HEK293 (cell line): Measurements from ENCODE around the gene KCNQ1.

Experiments
- CTCF ChIP-seq: fragments of 450-650 bp; formaldehyde crosslinking; IDR thresholded peaks from 2 replicates; pipeline ENCODE4 v1.5.1; 2016; ENCODE audit warnings: missing biosample characterization, missing genetic modification characterization
- KLF10 ChIP-seq: fragments of 450-650 bp; IDR thresholded peaks from 2 replicates; pipeline ENCODE4 v1.5.1; 2018; ENCODE audit warnings: missing biosample characterization, mild to moderate bottlenecking, missing genetic modification characterization
- KLF8 ChIP-seq: fragments of 450-650 bp; formaldehyde crosslinking; IDR thresholded peaks from 2 replicates; pipeline ENCODE4 v1.5.1; 2016; ENCODE audit warnings: missing biosample characterization, missing genetic modification characterization
- MZF1 ChIP-seq: fragments of 450-650 bp; formaldehyde crosslinking; IDR thresholded peaks from 2 replicates; pipeline ENCODE4 v1.5.1; 2017; ENCODE audit warnings: missing biosample characterization, missing genetic modification characterization, borderline replicate concordance
- SETDB1 ChIP-seq: IDR thresholded peaks from one replicate; pipeline ENCODE4 v1.6.1; 2017; ENCODE audit warnings: mild to moderate bottlenecking, low read length, moderate library complexity, mixed read lengths; ENCODE audit not compliant: insufficient read length
- ZFP41 ChIP-seq: fragments of 450-650 bp; formaldehyde crosslinking; IDR thresholded peaks from 2 replicates; pipeline ENCODE4 v1.5.1; 2016; ENCODE audit warnings: missing biosample characterization, missing genetic modification characterization, borderline replicate concordance
- ZNF140 ChIP-seq: fragments of 450-650 bp; formaldehyde crosslinking; IDR thresholded peaks from 2 replicates; pipeline ENCODE4 v1.5.1; 2016; ENCODE audit warnings: missing biosample characterization, missing genetic modification characterization
- ZNF2 ChIP-seq: fragments of 450-650 bp; formaldehyde crosslinking; IDR thresholded peaks from 2 replicates; pipeline ENCODE4 v1.5.1; 2016; ENCODE audit warnings: missing biosample characterization, missing genetic modification characterization
- ZNF510 ChIP-seq: fragments of 450-650 bp; formaldehyde crosslinking; IDR thresholded peaks from 2 replicates; pipeline ENCODE4 v1.5.1; 2018; ENCODE audit warnings: mild to moderate bottlenecking, missing genetic modification characterization, missing biosample characterization; ENCODE audit not compliant: insufficient replicate concordance
- ZSCAN30 ChIP-seq: fragments of 450-650 bp; IDR thresholded peaks from 2 replicates; pipeline ENCODE4 v1.5.1; 2018; ENCODE audit warnings: missing biosample characterization, mild to moderate bottlenecking, missing genetic modification characterization, moderate library complexity
- TF ChIP-seq, protein P1 (sequence below): fragments of 450-650 bp; formaldehyde crosslinking; IDR thresholded peaks from 2 replicates; pipeline ENCODE4 v1.5.1; 2016; ENCODE audit warnings: missing biosample characterization, missing genetic modification characterization

DNA sequence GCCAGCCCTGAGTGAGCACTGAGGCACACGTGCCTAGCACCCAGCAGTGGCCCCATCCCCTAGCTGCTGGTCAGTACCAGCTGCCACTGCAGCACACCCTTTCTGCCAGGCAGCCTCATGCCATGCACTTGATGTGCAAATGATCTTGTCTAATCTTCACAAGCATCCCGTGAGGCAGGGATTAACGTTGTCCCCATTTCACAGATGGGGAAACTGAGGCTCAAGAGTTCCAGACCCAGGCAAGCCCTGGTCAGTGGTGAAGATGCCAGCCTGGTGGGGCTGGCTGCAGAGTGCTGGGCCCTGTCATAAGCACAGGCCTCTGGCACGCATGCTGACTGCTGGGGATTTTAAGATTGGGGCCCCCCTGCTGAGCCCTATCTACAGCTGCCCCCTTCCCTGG lies 449.1 kb downstream of the KCNQ1 start:
- TF ChIP-seq ZSCAN30 (tag by site-specific recombination) (no peak), MZF1 (tag by site-specific recombination) (no peak), KLF8 (tag by site-specific recombination) (no peak), ZFP41 (tag by site-specific recombination) (no peak), CTCF (no peak), SETDB1 (no peak), ZNF2 (no peak), KLF10 (tag by site-specific recombination) (no peak), ZNF510 (no peak), ZNF140 (tag by site-specific recombination) (no peak)
- TF ChIP-seq, protein P1, sequence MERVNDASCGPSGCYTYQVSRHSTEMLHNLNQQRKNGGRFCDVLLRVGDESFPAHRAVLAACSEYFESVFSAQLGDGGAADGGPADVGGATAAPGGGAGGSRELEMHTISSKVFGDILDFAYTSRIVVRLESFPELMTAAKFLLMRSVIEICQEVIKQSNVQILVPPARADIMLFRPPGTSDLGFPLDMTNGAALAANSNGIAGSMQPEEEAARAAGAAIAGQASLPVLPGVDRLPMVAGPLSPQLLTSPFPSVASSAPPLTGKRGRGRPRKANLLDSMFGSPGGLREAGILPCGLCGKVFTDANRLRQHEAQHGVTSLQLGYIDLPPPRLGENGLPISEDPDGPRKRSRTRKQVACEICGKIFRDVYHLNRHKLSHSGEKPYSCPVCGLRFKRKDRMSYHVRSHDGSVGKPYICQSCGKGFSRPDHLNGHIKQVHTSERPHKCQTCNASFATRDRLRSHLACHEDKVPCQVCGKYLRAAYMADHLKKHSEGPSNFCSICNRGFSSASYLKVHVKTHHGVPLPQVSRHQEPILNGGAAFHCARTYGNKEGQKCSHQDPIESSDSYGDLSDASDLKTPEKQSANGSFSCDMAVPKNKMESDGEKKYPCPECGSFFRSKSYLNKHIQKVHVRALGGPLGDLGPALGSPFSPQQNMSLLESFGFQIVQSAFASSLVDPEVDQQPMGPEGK: no peak
